ENCODE data around the gene HSCB. TPM values are rescaled to one million over a fixed set of nuclear protein-coding genes. Genes with fewer than 3 reads are reported as not detected.

Gene HSCB
- total RNA-seq, 1 experiment from 2014 or later: 19.2 TPM

- POLR2A ChIA-PET: no interaction called here
- CTCF ChIA-PET: no interaction called here
- no peak for ATAC-seq
- H3K4me3 Mint-ChIP-seq: no peak overlapping the region
- DNase-seq (ENCODE audit: low spot score): no peak
- H3K36me3 Mint-ChIP-seq: peaks cover 55% of the 10 kb centered on the region
- TF ChIP-seq, protein P1, sequence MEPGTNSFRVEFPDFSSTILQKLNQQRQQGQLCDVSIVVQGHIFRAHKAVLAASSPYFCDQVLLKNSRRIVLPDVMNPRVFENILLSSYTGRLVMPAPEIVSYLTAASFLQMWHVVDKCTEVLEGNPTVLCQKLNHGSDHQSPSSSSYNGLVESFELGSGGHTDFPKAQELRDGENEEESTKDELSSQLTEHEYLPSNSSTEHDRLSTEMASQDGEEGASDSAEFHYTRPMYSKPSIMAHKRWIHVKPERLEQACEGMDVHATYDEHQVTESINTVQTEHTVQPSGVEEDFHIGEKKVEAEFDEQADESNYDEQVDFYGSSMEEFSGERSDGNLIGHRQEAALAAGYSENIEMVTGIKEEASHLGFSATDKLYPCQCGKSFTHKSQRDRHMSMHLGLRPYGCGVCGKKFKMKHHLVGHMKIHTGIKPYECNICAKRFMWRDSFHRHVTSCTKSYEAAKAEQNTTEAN (CRISPR knock-in tag; IDR thresholded peaks at IDR 0.05): no peak
- TF ChIP-seq RORB (CRISPR knock-in tag; IDR thresholded peaks at IDR 0.05): no peak
- TF ChIP-seq, protein P2, sequence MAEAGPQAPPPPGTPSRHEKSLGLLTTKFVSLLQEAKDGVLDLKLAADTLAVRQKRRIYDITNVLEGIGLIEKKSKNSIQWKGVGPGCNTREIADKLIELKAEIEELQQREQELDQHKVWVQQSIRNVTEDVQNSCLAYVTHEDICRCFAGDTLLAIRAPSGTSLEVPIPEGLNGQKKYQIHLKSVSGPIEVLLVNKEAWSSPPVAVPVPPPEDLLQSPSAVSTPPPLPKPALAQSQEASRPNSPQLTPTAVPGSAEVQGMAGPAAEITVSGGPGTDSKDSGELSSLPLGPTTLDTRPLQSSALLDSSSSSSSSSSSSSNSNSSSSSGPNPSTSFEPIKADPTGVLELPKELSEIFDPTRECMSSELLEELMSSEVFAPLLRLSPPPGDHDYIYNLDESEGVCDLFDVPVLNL (CRISPR knock-in tag; IDR thresholded peaks at IDR 0.05; ENCODE audit: borderline replicate concordance, low read depth): no peak
- TF ChIP-seq ZNF416 (CRISPR knock-in tag; IDR thresholded peaks at IDR 0.05): no peak
- TF ChIP-seq NFYB (CRISPR knock-in tag; conservative IDR thresholded peaks at IDR 0.05; ENCODE audit: low read depth): no peak
- TF ChIP-seq FOXJ3 (CRISPR knock-in tag; IDR thresholded peaks at IDR 0.05; ENCODE audit: borderline replicate concordance): no peak
- no peak for TF ChIP-seq ZNF317 (CRISPR knock-in tag; IDR thresholded peaks at IDR 0.05; ENCODE audit: borderline replicate concordance, low read depth)
- TF ChIP-seq NFATC4 (CRISPR knock-in tag; IDR thresholded peaks at IDR 0.05): no peak
- TF ChIP-seq ZNF138 (CRISPR knock-in tag; conservative IDR thresholded peaks at IDR 0.05): no peak
- no peak for TF ChIP-seq ZNF512 (CRISPR knock-in tag; IDR thresholded peaks at IDR 0.05; ENCODE audit: borderline replicate concordance)
- TF ChIP-seq, protein P3, sequence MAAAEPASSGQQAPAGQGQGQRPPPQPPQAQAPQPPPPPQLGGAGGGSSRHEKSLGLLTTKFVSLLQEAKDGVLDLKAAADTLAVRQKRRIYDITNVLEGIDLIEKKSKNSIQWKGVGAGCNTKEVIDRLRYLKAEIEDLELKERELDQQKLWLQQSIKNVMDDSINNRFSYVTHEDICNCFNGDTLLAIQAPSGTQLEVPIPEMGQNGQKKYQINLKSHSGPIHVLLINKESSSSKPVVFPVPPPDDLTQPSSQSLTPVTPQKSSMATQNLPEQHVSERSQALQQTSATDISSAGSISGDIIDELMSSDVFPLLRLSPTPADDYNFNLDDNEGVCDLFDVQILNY (CRISPR knock-in tag; IDR thresholded peaks at IDR 0.05): no peak
- no peak for TF ChIP-seq TEAD4 (CRISPR knock-in tag; IDR thresholded peaks at IDR 0.05)
- TF ChIP-seq, protein P4, sequence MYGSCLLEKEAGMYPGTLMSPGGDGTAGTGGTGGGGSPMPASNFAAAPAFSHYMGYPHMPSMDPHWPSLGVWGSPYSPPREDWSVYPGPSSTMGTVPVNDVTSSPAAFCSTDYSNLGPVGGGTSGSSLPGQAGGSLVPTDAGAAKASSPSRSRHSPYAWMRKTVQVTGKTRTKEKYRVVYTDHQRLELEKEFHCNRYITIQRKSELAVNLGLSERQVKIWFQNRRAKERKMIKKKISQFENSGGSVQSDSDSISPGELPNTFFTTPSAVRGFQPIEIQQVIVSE (CRISPR knock-in tag; IDR thresholded peaks at IDR 0.05; ENCODE audit: borderline replicate concordance): no peak
- no peak for TF ChIP-seq MYBL2 (CRISPR knock-in tag; IDR thresholded peaks at IDR 0.05)
- no peak for TF ChIP-seq GABPB1 (CRISPR knock-in tag; IDR thresholded peaks at IDR 0.05)
- TF ChIP-seq ZNF423 (CRISPR knock-in tag; IDR thresholded peaks at IDR 0.05): no peak
- peak overlapping the region; percentile 57; the same call in 1 of the 2 replicates for H3K27ac Mint-ChIP-seq
- no peaks in the 10 kb centered on the region for H3K27me3 Mint-ChIP-seq (ENCODE audit: low read depth)
- H3K9me3 Mint-ChIP-seq: peaks cover 4% of the 10 kb centered on the region; the same call in 1 of the 2 replicates
- no peaks in the 10 kb centered on the region for H3K4me1 Mint-ChIP-seq
Measured at GRCh38 chr22:28718044-28718443, 23.8 kb upstream of the HSCB start.

- Mint-ChIP-seq H3K4me3 (no peak overlapping the region), H3K36me3 (peaks cover 75% of the 10 kb centered on the region), H3K27ac (no peak overlapping the region), H3K27me3 (ENCODE audit: low read depth) (no peaks in the 10 kb centered on the region), H3K4me1 (peaks cover 8% of the 10 kb centered on the region), H3K9me3 (no peaks in the 10 kb centered on the region)
- ATAC-seq: no peak
- CTCF ChIA-PET: no interaction called here
- DNase-seq (ENCODE audit: low spot score): no peak
- POLR2A ChIA-PET: no interaction called here
- TF ChIP-seq ZNF138 (CRISPR knock-in tag; conservative IDR thresholded peaks at IDR 0.05) (no peak), NFATC4 (CRISPR knock-in tag; IDR thresholded peaks at IDR 0.05) (no peak), ELF4 (CRISPR knock-in tag; IDR thresholded peaks at IDR 0.05; ENCODE audit: low read depth) (no peak), NR1H2 (CRISPR knock-in tag; IDR thresholded peaks at IDR 0.05) (no peak), NFE2L1 (CRISPR knock-in tag; IDR thresholded peaks at IDR 0.05) (no peak), MYBL2 (CRISPR knock-in tag; IDR thresholded peaks at IDR 0.05) (no peak)
- TF ChIP-seq, protein P5, sequence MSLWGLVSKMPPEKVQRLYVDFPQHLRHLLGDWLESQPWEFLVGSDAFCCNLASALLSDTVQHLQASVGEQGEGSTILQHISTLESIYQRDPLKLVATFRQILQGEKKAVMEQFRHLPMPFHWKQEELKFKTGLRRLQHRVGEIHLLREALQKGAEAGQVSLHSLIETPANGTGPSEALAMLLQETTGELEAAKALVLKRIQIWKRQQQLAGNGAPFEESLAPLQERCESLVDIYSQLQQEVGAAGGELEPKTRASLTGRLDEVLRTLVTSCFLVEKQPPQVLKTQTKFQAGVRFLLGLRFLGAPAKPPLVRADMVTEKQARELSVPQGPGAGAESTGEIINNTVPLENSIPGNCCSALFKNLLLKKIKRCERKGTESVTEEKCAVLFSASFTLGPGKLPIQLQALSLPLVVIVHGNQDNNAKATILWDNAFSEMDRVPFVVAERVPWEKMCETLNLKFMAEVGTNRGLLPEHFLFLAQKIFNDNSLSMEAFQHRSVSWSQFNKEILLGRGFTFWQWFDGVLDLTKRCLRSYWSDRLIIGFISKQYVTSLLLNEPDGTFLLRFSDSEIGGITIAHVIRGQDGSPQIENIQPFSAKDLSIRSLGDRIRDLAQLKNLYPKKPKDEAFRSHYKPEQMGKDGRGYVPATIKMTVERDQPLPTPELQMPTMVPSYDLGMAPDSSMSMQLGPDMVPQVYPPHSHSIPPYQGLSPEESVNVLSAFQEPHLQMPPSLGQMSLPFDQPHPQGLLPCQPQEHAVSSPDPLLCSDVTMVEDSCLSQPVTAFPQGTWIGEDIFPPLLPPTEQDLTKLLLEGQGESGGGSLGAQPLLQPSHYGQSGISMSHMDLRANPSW (CRISPR knock-in tag; conservative IDR thresholded peaks at IDR 0.05; ENCODE audit: low read depth): no peak
- TF ChIP-seq, protein P6, sequence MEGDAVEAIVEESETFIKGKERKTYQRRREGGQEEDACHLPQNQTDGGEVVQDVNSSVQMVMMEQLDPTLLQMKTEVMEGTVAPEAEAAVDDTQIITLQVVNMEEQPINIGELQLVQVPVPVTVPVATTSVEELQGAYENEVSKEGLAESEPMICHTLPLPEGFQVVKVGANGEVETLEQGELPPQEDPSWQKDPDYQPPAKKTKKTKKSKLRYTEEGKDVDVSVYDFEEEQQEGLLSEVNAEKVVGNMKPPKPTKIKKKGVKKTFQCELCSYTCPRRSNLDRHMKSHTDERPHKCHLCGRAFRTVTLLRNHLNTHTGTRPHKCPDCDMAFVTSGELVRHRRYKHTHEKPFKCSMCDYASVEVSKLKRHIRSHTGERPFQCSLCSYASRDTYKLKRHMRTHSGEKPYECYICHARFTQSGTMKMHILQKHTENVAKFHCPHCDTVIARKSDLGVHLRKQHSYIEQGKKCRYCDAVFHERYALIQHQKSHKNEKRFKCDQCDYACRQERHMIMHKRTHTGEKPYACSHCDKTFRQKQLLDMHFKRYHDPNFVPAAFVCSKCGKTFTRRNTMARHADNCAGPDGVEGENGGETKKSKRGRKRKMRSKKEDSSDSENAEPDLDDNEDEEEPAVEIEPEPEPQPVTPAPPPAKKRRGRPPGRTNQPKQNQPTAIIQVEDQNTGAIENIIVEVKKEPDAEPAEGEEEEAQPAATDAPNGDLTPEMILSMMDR (IDR thresholded peaks at IDR 0.05): no peak
- TF ChIP-seq, protein P7, sequence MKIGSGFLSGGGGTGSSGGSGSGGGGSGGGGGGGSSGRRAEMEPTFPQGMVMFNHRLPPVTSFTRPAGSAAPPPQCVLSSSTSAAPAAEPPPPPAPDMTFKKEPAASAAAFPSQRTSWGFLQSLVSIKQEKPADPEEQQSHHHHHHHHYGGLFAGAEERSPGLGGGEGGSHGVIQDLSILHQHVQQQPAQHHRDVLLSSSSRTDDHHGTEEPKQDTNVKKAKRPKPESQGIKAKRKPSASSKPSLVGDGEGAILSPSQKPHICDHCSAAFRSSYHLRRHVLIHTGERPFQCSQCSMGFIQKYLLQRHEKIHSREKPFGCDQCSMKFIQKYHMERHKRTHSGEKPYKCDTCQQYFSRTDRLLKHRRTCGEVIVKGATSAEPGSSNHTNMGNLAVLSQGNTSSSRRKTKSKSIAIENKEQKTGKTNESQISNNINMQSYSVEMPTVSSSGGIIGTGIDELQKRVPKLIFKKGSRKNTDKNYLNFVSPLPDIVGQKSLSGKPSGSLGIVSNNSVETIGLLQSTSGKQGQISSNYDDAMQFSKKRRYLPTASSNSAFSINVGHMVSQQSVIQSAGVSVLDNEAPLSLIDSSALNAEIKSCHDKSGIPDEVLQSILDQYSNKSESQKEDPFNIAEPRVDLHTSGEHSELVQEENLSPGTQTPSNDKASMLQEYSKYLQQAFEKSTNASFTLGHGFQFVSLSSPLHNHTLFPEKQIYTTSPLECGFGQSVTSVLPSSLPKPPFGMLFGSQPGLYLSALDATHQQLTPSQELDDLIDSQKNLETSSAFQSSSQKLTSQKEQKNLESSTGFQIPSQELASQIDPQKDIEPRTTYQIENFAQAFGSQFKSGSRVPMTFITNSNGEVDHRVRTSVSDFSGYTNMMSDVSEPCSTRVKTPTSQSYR (CRISPR knock-in tag; IDR thresholded peaks at IDR 0.05): no peak
Measured at GRCh38 chr22:28728002-28728401, 13.8 kb upstream of the HSCB start.
